ENCODE measurements around the gene FGD5.

The FGD5 gene

GRCh38 chr3:14969671-14970070 lies 150.9 kb downstream of the FGD5 start:
- Histone ChIP-seq H2AFZ (ENCODE audit: low read depth, low read length) (no peak overlapping the region), H3K36me3 (ENCODE audit: control insufficient read depth in 1 of 2, insufficient read depth in 2 of 2, low read depth in 1 of 2, low read length in 2 of 2) (peaks cover 16 to 34% of the 10 kb centered on the region in 2 experiments), H3K4me3 (ENCODE audit: insufficient read depth in 1 of 2, low read depth in 1 of 2, low read length in 2 of 2) (no peak overlapping the region), H4K8ac (ENCODE audit: low read length) (no peak overlapping the region), H3K79me1 (replicated peaks; ENCODE audit: low read length, poor library complexity, severe bottlenecking) (peaks cover 23% of the 10 kb centered on the region), H3K14ac (ENCODE audit: low read length in 2 of 2) (no peak overlapping the region), H2BK12ac (ENCODE audit: low read length in 2 of 2) (no peak overlapping the region), H3K9me3 (ENCODE audit: control insufficient read depth, low read length) (peaks cover 4% of the 10 kb centered on the region), H2BK120ac (ENCODE audit: low read depth, low read length) (no peak overlapping the region), H2BK15ac (ENCODE audit: low read depth, poor library complexity, severe bottlenecking) (no peak overlapping the region), H3K4me2 (ENCODE audit: low read length, poor library complexity, severe bottlenecking) (no peak overlapping the region), H2AK5ac (ENCODE audit: low read length, severe bottlenecking) (no peak overlapping the region), H3K4ac (ENCODE audit: low read depth in 1 of 2, low read length in 2 of 2) (no peak overlapping the region), H3K18ac (ENCODE audit: low read depth in 1 of 2, low read length in 2 of 2) (no peak overlapping the region), H3K4me1 (ENCODE audit: control insufficient read depth, insufficient read depth, low read depth, low read length) (no peaks in the 10 kb centered on the region), H3K27me3 (ENCODE audit: control insufficient read depth in 1 of 2, insufficient read depth in 1 of 2, low read length in 2 of 2) (no peaks in the 10 kb centered on the region), H3K9ac (ENCODE audit: low read length) (no peak overlapping the region), H3K23ac (ENCODE audit: low read length in 2 of 2) (no peak overlapping the region), H2BK5ac (ENCODE audit: low read depth, low read length, poor library complexity, severe bottlenecking) (no peak overlapping the region), H4K91ac (ENCODE audit: low read length) (no peak overlapping the region), H3K27ac (ENCODE audit: low read length, poor library complexity, severe bottlenecking) (no peak overlapping the region)
- no peak for DNase-seq
- WGBS, result 100% methylated on average over 1 of the region's 1 CpG

- H4K91ac ChIP-seq (ENCODE audit: low read length), result no peak overlapping the region
- no peak overlapping the region for H2AFZ ChIP-seq (ENCODE audit: low read depth, low read length)
- H3K9me3 ChIP-seq (ENCODE audit: control insufficient read depth, low read length), result no peaks in the 10 kb centered on the region
- no peak overlapping the region for H2BK12ac ChIP-seq (ENCODE audit: low read length in 2 of 2)
- H3K4me2 ChIP-seq (ENCODE audit: low read length, poor library complexity, severe bottlenecking), result no peak overlapping the region
- no peak overlapping the region for H3K18ac ChIP-seq (ENCODE audit: low read depth in 1 of 2, low read length in 2 of 2)
- H3K79me1 ChIP-seq (replicated peaks; ENCODE audit: low read length, poor library complexity, severe bottlenecking), result peaks cover 27% of the 10 kb centered on the region
- H2AK5ac ChIP-seq (ENCODE audit: low read length, severe bottlenecking), result no peak overlapping the region
- no peak overlapping the region for H2BK15ac ChIP-seq (ENCODE audit: low read depth, poor library complexity, severe bottlenecking)
- no peak overlapping the region for H3K9ac ChIP-seq (ENCODE audit: low read length)
- H3K4me3 ChIP-seq (ENCODE audit: insufficient read depth in 1 of 2, low read depth in 1 of 2, low read length in 2 of 2), result no peak overlapping the region
- WGBS, result no CpG with 5 or more reads among the region's 1 CpG
- no peak for DNase-seq
- H3K23ac ChIP-seq (ENCODE audit: low read length in 2 of 2), result no peak overlapping the region
- H2BK5ac ChIP-seq (ENCODE audit: low read depth, low read length, poor library complexity, severe bottlenecking), result no peak overlapping the region
- no peak overlapping the region for H2BK120ac ChIP-seq (ENCODE audit: low read depth, low read length)
- H3K4me1 ChIP-seq (ENCODE audit: control insufficient read depth, insufficient read depth, low read depth, low read length), result no peaks in the 10 kb centered on the region
- no peak overlapping the region for H3K4ac ChIP-seq (ENCODE audit: low read depth in 1 of 2, low read length in 2 of 2)
- peaks cover 13 to 22% of the 10 kb centered on the region in 2 experiments for H3K36me3 ChIP-seq (ENCODE audit: control insufficient read depth in 1 of 2, insufficient read depth in 2 of 2, low read depth in 1 of 2, low read length in 2 of 2)
- H4K8ac ChIP-seq (ENCODE audit: low read length), result no peak overlapping the region
- H3K14ac ChIP-seq (ENCODE audit: low read length in 2 of 2), result no peak overlapping the region
- no peak overlapping the region for H3K27ac ChIP-seq (ENCODE audit: low read length, poor library complexity, severe bottlenecking)
- H3K27me3 ChIP-seq (ENCODE audit: control insufficient read depth in 1 of 2, insufficient read depth in 1 of 2, low read length in 2 of 2), result no peaks in the 10 kb centered on the region
Measured at GRCh38 chr3:14976317-14976716, 157.6 kb downstream of the FGD5 start.

GRCh38 chr3:14980689-14981088 lies 161.9 kb downstream of the FGD5 start:
- H3K4me3 ChIP-seq (ENCODE audit: insufficient read depth in 1 of 2, low read depth in 1 of 2, low read length in 2 of 2), result no peak overlapping the region
- H3K79me1 ChIP-seq (replicated peaks; ENCODE audit: low read length, poor library complexity, severe bottlenecking), result peaks cover 16% of the 10 kb centered on the region
- no peak overlapping the region for H3K27ac ChIP-seq (ENCODE audit: low read length, poor library complexity, severe bottlenecking)
- H2BK5ac ChIP-seq (ENCODE audit: low read depth, low read length, poor library complexity, severe bottlenecking), result no peak overlapping the region
- H3K4me1 ChIP-seq (ENCODE audit: control insufficient read depth, insufficient read depth, low read depth, low read length), result no peaks in the 10 kb centered on the region
- no peak for DNase-seq
- H3K23ac ChIP-seq (ENCODE audit: low read length in 2 of 2), result no peak overlapping the region
- H3K9ac ChIP-seq (ENCODE audit: low read length), result no peak overlapping the region
- H2BK15ac ChIP-seq (ENCODE audit: low read depth, poor library complexity, severe bottlenecking), result no peak overlapping the region
- 94% methylated on average over 4 of the region's 4 CpGs for WGBS
- H3K4me2 ChIP-seq (ENCODE audit: low read length, poor library complexity, severe bottlenecking), result no peak overlapping the region
- H3K36me3 ChIP-seq (ENCODE audit: control insufficient read depth in 1 of 2, insufficient read depth in 2 of 2, low read depth in 1 of 2, low read length in 2 of 2), result no peaks in the 10 kb centered on the region
- H2AFZ ChIP-seq (ENCODE audit: low read depth, low read length), result no peak overlapping the region
- no peaks in the 10 kb centered on the region for H3K27me3 ChIP-seq (ENCODE audit: control insufficient read depth in 1 of 2, insufficient read depth in 1 of 2, low read length in 2 of 2)
- H3K14ac ChIP-seq (ENCODE audit: low read length in 2 of 2), result no peak overlapping the region
- H3K4ac ChIP-seq (ENCODE audit: low read depth in 1 of 2, low read length in 2 of 2), result no peak overlapping the region
- H4K91ac ChIP-seq (ENCODE audit: low read length), result no peak overlapping the region
- H4K8ac ChIP-seq (ENCODE audit: low read length), result no peak overlapping the region
- peaks cover 3% of the 10 kb centered on the region for H3K9me3 ChIP-seq (ENCODE audit: control insufficient read depth, low read length)
- no peak overlapping the region for H3K18ac ChIP-seq (ENCODE audit: low read depth in 1 of 2, low read length in 2 of 2)
- H2BK120ac ChIP-seq (ENCODE audit: low read depth, low read length), result no peak overlapping the region
- H2AK5ac ChIP-seq (ENCODE audit: low read length, severe bottlenecking), result no peak overlapping the region
- H2BK12ac ChIP-seq (ENCODE audit: low read length in 2 of 2), result no peak overlapping the region
